ENCODE data around the gene FGF14. TPM values are rescaled to one million over a fixed set of nuclear protein-coding genes. Genes with fewer than 3 reads are reported as not detected.

FGF14 gene
- polyA plus RNA-seq, 1 donor (not counting 4 experiments of a cell fraction or from before 2014, with no cell fraction given), result 0.09 TPM

DNA sequence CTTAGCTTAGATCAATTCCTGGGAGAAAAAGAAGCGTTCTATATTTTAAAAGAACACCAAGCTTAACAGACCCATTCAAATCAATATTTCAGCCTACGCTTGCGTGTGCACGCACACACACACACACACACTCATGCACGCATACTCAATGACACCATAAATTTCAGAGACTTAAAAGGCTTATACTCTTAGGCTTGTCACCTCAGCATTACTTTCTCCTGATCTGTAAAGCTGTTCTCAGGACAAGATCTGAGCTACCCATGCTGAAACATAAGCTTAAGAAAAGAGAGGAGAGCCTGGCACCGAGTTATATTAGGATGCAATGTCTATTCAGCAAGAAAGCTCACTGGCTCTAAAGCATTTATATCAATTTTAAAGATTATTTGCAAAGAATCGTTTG is 368.5 kb downstream of the FGF14 start:
- no peak for TF ChIP-seq EZH2 (IDR thresholded peaks at IDR 0.05; ENCODE audit: low read length)
- TF ChIP-seq, protein P1, sequence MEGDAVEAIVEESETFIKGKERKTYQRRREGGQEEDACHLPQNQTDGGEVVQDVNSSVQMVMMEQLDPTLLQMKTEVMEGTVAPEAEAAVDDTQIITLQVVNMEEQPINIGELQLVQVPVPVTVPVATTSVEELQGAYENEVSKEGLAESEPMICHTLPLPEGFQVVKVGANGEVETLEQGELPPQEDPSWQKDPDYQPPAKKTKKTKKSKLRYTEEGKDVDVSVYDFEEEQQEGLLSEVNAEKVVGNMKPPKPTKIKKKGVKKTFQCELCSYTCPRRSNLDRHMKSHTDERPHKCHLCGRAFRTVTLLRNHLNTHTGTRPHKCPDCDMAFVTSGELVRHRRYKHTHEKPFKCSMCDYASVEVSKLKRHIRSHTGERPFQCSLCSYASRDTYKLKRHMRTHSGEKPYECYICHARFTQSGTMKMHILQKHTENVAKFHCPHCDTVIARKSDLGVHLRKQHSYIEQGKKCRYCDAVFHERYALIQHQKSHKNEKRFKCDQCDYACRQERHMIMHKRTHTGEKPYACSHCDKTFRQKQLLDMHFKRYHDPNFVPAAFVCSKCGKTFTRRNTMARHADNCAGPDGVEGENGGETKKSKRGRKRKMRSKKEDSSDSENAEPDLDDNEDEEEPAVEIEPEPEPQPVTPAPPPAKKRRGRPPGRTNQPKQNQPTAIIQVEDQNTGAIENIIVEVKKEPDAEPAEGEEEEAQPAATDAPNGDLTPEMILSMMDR (optimal IDR thresholded peaks at IDR 0.05 in 1 of 3, IDR thresholded peaks at IDR 0.05 in 1 of 3, conservative IDR thresholded peaks at IDR 0.05 in 1 of 3; ENCODE audit: extremely low read depth in 1 of 3, insufficient read depth in 2 of 3, low read length in 3 of 3), result no peak
- Histone ChIP-seq H3K79me2 (ENCODE audit: control insufficient read depth, insufficient read depth, low read length) (no peaks in the 10 kb centered on the region), H3K4me3 (ENCODE audit: control insufficient read depth in 2 of 3, extremely low read depth in 1 of 3, insufficient read depth in 2 of 3, low read depth in 1 of 3, low read length in 3 of 3) (no peak overlapping the region), H3K36me3 (ENCODE audit: control insufficient read depth in 2 of 2, extremely low read depth in 1 of 2, insufficient read depth in 2 of 2, low read length in 2 of 2) (no peaks in the 10 kb centered on the region), H3K4me1 (ENCODE audit: control insufficient read depth, extremely low read depth, insufficient read depth, low read length) (no peaks in the 10 kb centered on the region), H3K9ac (ENCODE audit: control insufficient read depth, extremely low read depth, insufficient read depth, low read length) (no peak overlapping the region), H2AFZ (ENCODE audit: control insufficient read depth, low read length) (no peak overlapping the region), H3K9me3 (ENCODE audit: control insufficient read depth, low read depth, low read length) (no peaks in the 10 kb centered on the region), H3K27ac (ENCODE audit: control insufficient read depth, insufficient read depth, low read length) (no peak overlapping the region), H3K27me3 (ENCODE audit: control insufficient read depth, extremely low read depth, insufficient read depth, low read length) (no peaks in the 10 kb centered on the region), H4K20me1 (ENCODE audit: control insufficient read depth, extremely low read depth, insufficient read depth, low read length) (no peaks in the 10 kb centered on the region), H3K4me2 (ENCODE audit: control insufficient read depth, extremely low read depth, insufficient read depth, low read depth, low read length) (no peak overlapping the region), H3K9me1 (ENCODE audit: control insufficient read depth, extremely low read depth, insufficient read depth, low read length) (no peaks in the 10 kb centered on the region)
- dilution Hi-C loops (cut with MboI; ENCODE audit: extremely low pct_ligation_motif_present, low sequenced_read_pairs), result no loop called here
- FAIRE-seq (no peak), DNase-seq (ENCODE audit: low read depth, low spot score) (no peak)

DNA sequence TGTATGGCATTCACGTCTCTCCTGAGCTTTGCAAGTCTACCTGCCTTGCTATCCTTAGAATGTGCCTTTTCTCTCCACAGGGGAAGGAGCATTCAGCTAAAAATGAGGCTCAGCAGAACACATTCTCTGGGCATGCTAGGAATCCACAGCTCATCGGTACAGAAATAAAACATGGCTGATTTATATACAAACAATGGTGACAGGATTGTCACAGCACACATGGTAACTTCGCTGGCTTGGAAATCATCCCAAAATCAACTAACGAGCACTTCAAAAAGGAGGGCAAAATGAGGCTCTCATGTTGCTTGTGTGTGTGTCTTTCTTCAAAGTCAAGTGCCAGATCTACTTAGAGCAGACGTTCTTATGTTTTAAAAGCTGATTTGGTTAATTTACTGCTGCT is 373.0 kb downstream of the FGF14 start:
- Histone ChIP-seq H3K4me2 (ENCODE audit: control insufficient read depth, extremely low read depth, insufficient read depth, low read depth, low read length) (no peak overlapping the region), H3K27ac (ENCODE audit: control insufficient read depth, insufficient read depth, low read length) (no peak overlapping the region), H4K20me1 (ENCODE audit: control insufficient read depth, extremely low read depth, insufficient read depth, low read length) (no peaks in the 10 kb centered on the region), H3K9ac (ENCODE audit: control insufficient read depth, extremely low read depth, insufficient read depth, low read length) (no peak overlapping the region), H3K4me3 (ENCODE audit: control insufficient read depth in 2 of 3, extremely low read depth in 1 of 3, insufficient read depth in 2 of 3, low read depth in 1 of 3, low read length in 3 of 3) (no peak overlapping the region), H2AFZ (ENCODE audit: control insufficient read depth, low read length) (no peak overlapping the region), H3K4me1 (ENCODE audit: control insufficient read depth, extremely low read depth, insufficient read depth, low read length) (no peaks in the 10 kb centered on the region), H3K79me2 (ENCODE audit: control insufficient read depth, insufficient read depth, low read length) (no peaks in the 10 kb centered on the region), H3K27me3 (ENCODE audit: control insufficient read depth, extremely low read depth, insufficient read depth, low read length) (no peaks in the 10 kb centered on the region), H3K9me3 (ENCODE audit: control insufficient read depth, low read depth, low read length) (no peaks in the 10 kb centered on the region), H3K9me1 (ENCODE audit: control insufficient read depth, extremely low read depth, insufficient read depth, low read length) (no peaks in the 10 kb centered on the region), H3K36me3 (ENCODE audit: control insufficient read depth in 2 of 2, extremely low read depth in 1 of 2, insufficient read depth in 2 of 2, low read length in 2 of 2) (no peaks in the 10 kb centered on the region)
- no peak for FAIRE-seq
- dilution Hi-C loops (cut with MboI; ENCODE audit: extremely low pct_ligation_motif_present, low sequenced_read_pairs), result no loop called here
- no peak for DNase-seq (ENCODE audit: low read depth, low spot score)
- no peak for TF ChIP-seq EZH2 (IDR thresholded peaks at IDR 0.05; ENCODE audit: low read length)
- TF ChIP-seq, protein P1 (optimal IDR thresholded peaks at IDR 0.05 in 1 of 3, IDR thresholded peaks at IDR 0.05 in 1 of 3, conservative IDR thresholded peaks at IDR 0.05 in 1 of 3; ENCODE audit: extremely low read depth in 1 of 3, insufficient read depth in 2 of 3, low read length in 3 of 3), result no peak

Data from keratinocyte (primary cell).